ENCODE data around the gene RAPGEF2.

Gene RAPGEF2

DNA sequence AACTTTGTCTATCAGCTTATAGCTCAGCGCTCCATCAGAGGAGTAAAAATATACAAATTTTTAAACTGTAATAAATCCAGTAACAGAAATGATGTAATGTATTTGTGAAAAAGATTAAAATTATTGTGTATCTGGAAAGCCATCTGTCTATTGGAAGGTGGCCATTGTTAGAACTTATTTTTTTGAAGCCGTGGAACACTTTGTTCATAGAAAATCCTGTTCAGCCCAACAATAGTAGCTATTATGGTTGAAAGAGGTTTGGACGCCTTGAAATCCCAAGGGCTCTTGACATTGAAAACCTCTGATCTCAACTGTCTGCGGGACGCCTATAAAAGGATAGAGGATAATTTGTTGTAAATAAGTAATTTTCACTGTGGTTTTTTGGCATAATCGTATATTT, 98.3 kb downstream of the RAPGEF2 start:
- no peak for DNase-seq (ENCODE audit: low read depth, low spot score)
- H3K4me1 ChIP-seq (ENCODE audit: insufficient read depth, insufficient read length) = no peaks in the 10 kb centered on the region
- no peaks in the 10 kb centered on the region for H3K9me3 ChIP-seq (ENCODE audit: insufficient read depth, low read length)
- H3K4me3 ChIP-seq (ENCODE audit: insufficient read length, low read depth) = no peak overlapping the region
- no peaks in the 10 kb centered on the region for H3K36me3 ChIP-seq (ENCODE audit: insufficient read depth, insufficient read length, low read length)
- H3K9ac ChIP-seq (ENCODE audit: insufficient read length, low read depth) = no peak overlapping the region
- TF ChIP-seq YY1 (IDR thresholded peaks at IDR 0.05; ENCODE audit: insufficient read depth, insufficient read length) (no peak), ZNF274 (IDR thresholded peaks at IDR 0.05; ENCODE audit: low read depth, low read length) (no peak), SUZ12 (IDR thresholded peaks at IDR 0.05; ENCODE audit: extremely low read depth, insufficient read depth, insufficient read length) (no peak)
- no peaks in the 10 kb centered on the region for H3K27me3 ChIP-seq (ENCODE audit: insufficient read depth, insufficient read length)

DNA sequence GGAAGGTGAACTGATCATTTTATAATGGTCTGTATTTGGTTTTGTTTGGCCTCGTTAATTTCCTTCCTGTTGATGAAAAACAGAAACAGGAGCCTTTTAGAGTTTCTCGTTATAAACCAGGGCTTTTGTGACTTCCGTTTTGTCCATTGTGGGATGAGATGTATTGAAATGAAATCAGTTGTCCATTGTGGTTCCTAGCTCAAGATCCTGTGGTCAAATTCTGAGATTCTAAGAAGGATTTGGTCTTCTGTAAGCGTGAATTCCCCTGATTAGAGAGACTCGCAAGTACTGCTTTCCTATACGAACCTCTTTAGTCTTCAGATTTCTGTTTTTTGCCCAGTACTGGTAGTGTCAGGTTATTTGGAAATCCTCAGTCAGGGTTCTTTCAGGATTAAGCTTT, 101.7 kb downstream of the RAPGEF2 start:
- Histone ChIP-seq H3K4me1 (ENCODE audit: insufficient read depth, insufficient read length) (no peaks in the 10 kb centered on the region), H3K27me3 (ENCODE audit: insufficient read depth, insufficient read length) (no peaks in the 10 kb centered on the region), H3K9me3 (ENCODE audit: insufficient read depth, low read length) (no peaks in the 10 kb centered on the region), H3K9ac (ENCODE audit: insufficient read length, low read depth) (no peak overlapping the region), H3K36me3 (ENCODE audit: insufficient read depth, insufficient read length, low read length) (no peaks in the 10 kb centered on the region), H3K4me3 (ENCODE audit: insufficient read length, low read depth) (no peak overlapping the region)
- DNase-seq (ENCODE audit: low read depth, low spot score) = no peak
- TF ChIP-seq YY1 (IDR thresholded peaks at IDR 0.05; ENCODE audit: insufficient read depth, insufficient read length) = no peak
- no peak for TF ChIP-seq SUZ12 (IDR thresholded peaks at IDR 0.05; ENCODE audit: extremely low read depth, insufficient read depth, insufficient read length)
- TF ChIP-seq ZNF274 (IDR thresholded peaks at IDR 0.05; ENCODE audit: low read depth, low read length) = no peak

DNA sequence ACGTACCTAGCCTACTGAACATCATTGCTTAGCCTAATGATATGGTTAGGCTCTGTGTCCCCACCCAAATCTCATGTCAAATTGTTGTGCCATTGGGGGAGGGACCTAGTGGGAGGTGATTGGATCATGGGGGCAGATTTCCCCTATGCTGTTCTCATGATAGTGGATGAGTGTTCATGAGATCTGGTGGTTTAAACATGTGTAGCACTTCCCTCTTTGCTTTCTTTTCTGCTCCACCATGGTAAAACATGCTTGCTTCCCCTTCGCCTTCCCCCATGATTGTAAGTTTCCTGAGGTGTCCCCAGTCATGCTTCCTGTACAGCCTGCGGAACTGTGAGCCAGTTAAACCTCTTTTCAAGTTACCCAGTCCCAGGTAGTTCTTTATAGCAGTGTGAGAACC, 102.6 kb downstream of the RAPGEF2 start:
- no peak overlapping the region for H3K9ac ChIP-seq (ENCODE audit: insufficient read length, low read depth)
- H3K9me3 ChIP-seq (ENCODE audit: insufficient read depth, low read length) = no peaks in the 10 kb centered on the region
- no peaks in the 10 kb centered on the region for H3K27me3 ChIP-seq (ENCODE audit: insufficient read depth, insufficient read length)
- no peak for DNase-seq (ENCODE audit: low read depth, low spot score)
- H3K4me1 ChIP-seq (ENCODE audit: insufficient read depth, insufficient read length) = no peaks in the 10 kb centered on the region
- no peak for TF ChIP-seq ZNF274 (IDR thresholded peaks at IDR 0.05; ENCODE audit: low read depth, low read length)
- no peak for TF ChIP-seq YY1 (IDR thresholded peaks at IDR 0.05; ENCODE audit: insufficient read depth, insufficient read length)
- TF ChIP-seq SUZ12 (IDR thresholded peaks at IDR 0.05; ENCODE audit: extremely low read depth, insufficient read depth, insufficient read length) = no peak
- no peak overlapping the region for H3K4me3 ChIP-seq (ENCODE audit: insufficient read length, low read depth)
- no peaks in the 10 kb centered on the region for H3K36me3 ChIP-seq (ENCODE audit: insufficient read depth, insufficient read length, low read length)

DNA sequence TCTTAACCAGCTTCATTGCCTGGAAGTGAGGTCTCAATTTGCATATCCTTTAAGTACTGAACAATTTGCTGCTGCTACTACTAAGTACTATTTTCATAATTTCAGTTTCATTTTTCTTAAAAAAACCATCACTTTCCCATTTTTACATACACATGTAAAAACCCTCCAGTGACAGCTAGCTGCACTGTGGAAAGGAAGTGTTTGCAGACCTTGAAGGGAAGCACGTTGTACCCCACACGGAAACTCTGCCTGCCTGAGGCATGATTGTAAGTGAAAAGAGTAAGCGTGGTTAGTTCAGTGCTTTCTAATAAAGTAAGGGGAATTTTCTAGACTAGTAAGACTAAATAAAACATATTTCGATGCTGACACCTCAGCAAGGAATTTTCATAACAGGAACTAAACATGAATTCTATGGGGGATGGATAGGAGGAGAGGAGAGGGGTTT, 103.6 kb downstream of the RAPGEF2 start:
- Histone ChIP-seq H3K36me3 (ENCODE audit: insufficient read depth, insufficient read length, low read length) (no peaks in the 10 kb centered on the region), H3K9me3 (ENCODE audit: insufficient read depth, low read length) (no peaks in the 10 kb centered on the region), H3K4me3 (ENCODE audit: insufficient read length, low read depth) (no peak overlapping the region), H3K27me3 (ENCODE audit: insufficient read depth, insufficient read length) (no peaks in the 10 kb centered on the region), H3K9ac (ENCODE audit: insufficient read length, low read depth) (no peak overlapping the region), H3K4me1 (ENCODE audit: insufficient read depth, insufficient read length) (no peaks in the 10 kb centered on the region)
- TF ChIP-seq YY1 (IDR thresholded peaks at IDR 0.05; ENCODE audit: insufficient read depth, insufficient read length) = no peak
- TF ChIP-seq SUZ12 (IDR thresholded peaks at IDR 0.05; ENCODE audit: extremely low read depth, insufficient read depth, insufficient read length) = no peak
- TF ChIP-seq ZNF274 (IDR thresholded peaks at IDR 0.05; ENCODE audit: low read depth, low read length) = no peak
- DNase-seq (ENCODE audit: low read depth, low spot score) = no peak

DNA sequence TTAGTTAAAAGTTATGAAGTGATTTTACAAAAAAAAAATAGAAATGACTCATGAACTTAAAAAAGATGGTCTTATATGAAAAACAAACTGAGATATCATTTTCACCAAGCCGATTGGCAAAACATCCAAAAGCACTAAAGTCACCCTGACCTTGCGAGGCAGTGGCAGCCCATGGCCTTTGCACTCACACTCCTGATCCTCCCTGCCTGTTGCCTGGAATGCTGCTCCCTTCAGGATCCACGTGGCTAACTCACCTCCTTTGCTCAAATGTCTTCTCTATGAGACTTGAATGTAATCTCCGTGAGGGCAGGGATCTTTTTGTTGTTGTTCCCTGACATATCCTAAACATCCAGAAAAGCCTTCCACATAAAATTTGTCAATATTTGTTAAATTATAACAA, 106.4 kb downstream of the RAPGEF2 start:
- no peak for DNase-seq (ENCODE audit: low read depth, low spot score)
- Histone ChIP-seq H3K9me3 (ENCODE audit: insufficient read depth, low read length) (no peaks in the 10 kb centered on the region), H3K4me1 (ENCODE audit: insufficient read depth, insufficient read length) (no peaks in the 10 kb centered on the region), H3K36me3 (ENCODE audit: insufficient read depth, insufficient read length, low read length) (peaks cover 2% of the 10 kb centered on the region), H3K4me3 (ENCODE audit: insufficient read length, low read depth) (no peak overlapping the region), H3K9ac (ENCODE audit: insufficient read length, low read depth) (no peak overlapping the region), H3K27me3 (ENCODE audit: insufficient read depth, insufficient read length) (no peaks in the 10 kb centered on the region)
- TF ChIP-seq SUZ12 (IDR thresholded peaks at IDR 0.05; ENCODE audit: extremely low read depth, insufficient read depth, insufficient read length) = no peak
- no peak for TF ChIP-seq YY1 (IDR thresholded peaks at IDR 0.05; ENCODE audit: insufficient read depth, insufficient read length)
- TF ChIP-seq ZNF274 (IDR thresholded peaks at IDR 0.05; ENCODE audit: low read depth, low read length) = no peak

DNA sequence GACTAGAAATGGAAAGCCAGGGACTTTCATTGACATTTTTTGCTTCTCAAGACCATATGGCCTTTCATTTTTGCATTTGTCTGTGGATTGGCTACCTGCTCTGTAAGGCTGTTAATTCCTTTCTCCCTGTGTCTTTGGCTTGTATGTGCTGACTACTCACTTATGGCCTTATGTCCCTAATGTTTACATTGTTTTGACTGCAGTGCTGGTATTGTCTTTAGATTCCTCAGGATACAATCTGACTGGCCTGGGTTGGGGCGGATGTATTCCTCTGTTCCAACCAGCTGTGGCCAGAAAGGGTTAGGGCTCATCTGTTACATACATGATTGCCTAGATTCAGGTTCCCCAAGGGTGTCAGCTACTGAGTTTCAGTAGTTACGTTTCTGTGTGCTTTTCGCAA, 108.1 kb downstream of the RAPGEF2 start:
- Histone ChIP-seq H3K9me3 (ENCODE audit: insufficient read depth, low read length) (no peaks in the 10 kb centered on the region), H3K9ac (ENCODE audit: insufficient read length, low read depth) (no peak overlapping the region), H3K36me3 (ENCODE audit: insufficient read depth, insufficient read length, low read length) (peaks cover 2% of the 10 kb centered on the region), H3K27me3 (ENCODE audit: insufficient read depth, insufficient read length) (no peaks in the 10 kb centered on the region), H3K4me3 (ENCODE audit: insufficient read length, low read depth) (no peak overlapping the region), H3K4me1 (ENCODE audit: insufficient read depth, insufficient read length) (no peaks in the 10 kb centered on the region)
- TF ChIP-seq YY1 (IDR thresholded peaks at IDR 0.05; ENCODE audit: insufficient read depth, insufficient read length) = no peak
- TF ChIP-seq SUZ12 (IDR thresholded peaks at IDR 0.05; ENCODE audit: extremely low read depth, insufficient read depth, insufficient read length) = no peak
- TF ChIP-seq ZNF274 (IDR thresholded peaks at IDR 0.05; ENCODE audit: low read depth, low read length) = no peak
- DNase-seq (ENCODE audit: low read depth, low spot score) = no peak

DNA sequence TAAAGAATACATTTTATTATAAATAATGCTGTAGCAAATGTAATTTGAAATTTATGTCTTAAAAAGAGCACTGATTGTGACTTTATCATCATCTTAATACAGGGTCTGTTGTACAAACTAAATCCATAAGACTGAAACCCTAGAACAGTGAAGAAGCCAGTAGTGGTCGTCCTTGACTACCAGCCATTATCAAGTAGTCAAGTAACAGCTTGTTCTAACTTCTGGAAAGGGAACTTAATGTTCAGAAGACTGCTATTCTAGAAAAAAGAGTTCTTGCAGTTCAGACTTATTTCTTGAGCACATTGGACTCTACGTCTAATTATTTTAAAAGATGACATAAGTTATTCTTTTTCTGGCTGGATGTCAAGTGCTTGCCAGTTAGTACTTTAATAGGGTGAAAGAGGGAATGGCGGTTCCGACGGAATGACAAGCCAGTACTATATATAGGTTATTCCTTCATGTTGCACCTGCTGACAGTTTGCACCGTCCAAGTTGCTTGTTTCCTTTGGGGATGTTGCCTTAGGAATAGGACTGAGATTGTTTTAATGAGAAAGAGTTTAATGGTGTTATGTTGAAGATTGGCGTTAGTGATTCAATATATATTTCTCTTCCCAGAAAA, 109.9 kb downstream of the RAPGEF2 start:
- Histone ChIP-seq H3K27me3 (ENCODE audit: insufficient read depth, insufficient read length) (no peaks in the 10 kb centered on the region), H3K4me3 (ENCODE audit: insufficient read length, low read depth) (no peak overlapping the region), H3K4me1 (ENCODE audit: insufficient read depth, insufficient read length) (no peaks in the 10 kb centered on the region), H3K9ac (ENCODE audit: insufficient read length, low read depth) (no peak overlapping the region), H3K36me3 (ENCODE audit: insufficient read depth, insufficient read length, low read length) (peaks cover 2% of the 10 kb centered on the region), H3K9me3 (ENCODE audit: insufficient read depth, low read length) (no peaks in the 10 kb centered on the region)
- TF ChIP-seq YY1 (IDR thresholded peaks at IDR 0.05; ENCODE audit: insufficient read depth, insufficient read length) = no peak
- TF ChIP-seq ZNF274 (IDR thresholded peaks at IDR 0.05; ENCODE audit: low read depth, low read length) = no peak
- TF ChIP-seq SUZ12 (IDR thresholded peaks at IDR 0.05; ENCODE audit: extremely low read depth, insufficient read depth, insufficient read length) = no peak
- no peak for DNase-seq (ENCODE audit: low read depth, low spot score)
